ENCODE measurements around the gene CACNA2D1.

The CACNA2D1 gene

GRCh38 chr7:82362129-82362706, 81.4 kb downstream of the CACNA2D1 start:
- H3K36me3 ChIP-seq (replicated peaks): no peaks in the 10 kb centered on the region
- no peaks in the 10 kb centered on the region for H3K27me3 ChIP-seq (replicated peaks)
- peak; percentile 51 for DNase-seq
- TF ChIP-seq CTCF (IDR thresholded peaks at IDR 0.05; ENCODE audit: low read depth, low read length, missing control alignments): no peak
- in situ Hi-C loops (cut with HindIII; ENCODE audit: low pct_ligation_motif_present, low sequenced_read_pairs): no loop called here
- H3K4me3 ChIP-seq (ENCODE audit: low read depth, low read length): no peak overlapping the region
- H3K27ac ChIP-seq: no peak overlapping the region

- H3K27me3 ChIP-seq (replicated peaks): no peaks in the 10 kb centered on the region
- in situ Hi-C loops (cut with HindIII; ENCODE audit: low pct_ligation_motif_present, low sequenced_read_pairs): no loop called here
- TF ChIP-seq CTCF (IDR thresholded peaks at IDR 0.05; ENCODE audit: low read depth, low read length, missing control alignments): no peak
Observed at GRCh38 chr7:82360591-82361368, 82.8 kb downstream of the CACNA2D1 start.

GRCh38 chr7:82359426-82359825, 84.2 kb downstream of the CACNA2D1 start:
- no peak for TF ChIP-seq CTCF (IDR thresholded peaks at IDR 0.05; ENCODE audit: low read depth, low read length, missing control alignments)
- DNase-seq: no peak
- no peak overlapping the region for H3K27ac ChIP-seq
- no peak overlapping the region for H3K4me3 ChIP-seq (ENCODE audit: low read depth, low read length)
- in situ Hi-C loops (cut with HindIII; ENCODE audit: low pct_ligation_motif_present, low sequenced_read_pairs): no loop called here
- no peaks in the 10 kb centered on the region for H3K27me3 ChIP-seq (replicated peaks)
- no peaks in the 10 kb centered on the region for H3K36me3 ChIP-seq (replicated peaks)

More at GRCh38 chr7:82360591-82361368, 82.8 kb downstream of the CACNA2D1 start:
- H3K4me3 ChIP-seq (ENCODE audit: low read depth, low read length): no peak overlapping the region
- no peak overlapping the region for H3K27ac ChIP-seq
- DNase-seq: no peak
- no peaks in the 10 kb centered on the region for H3K36me3 ChIP-seq (replicated peaks)

GRCh38 chr7:82358923-82359322, 84.7 kb downstream of the CACNA2D1 start:
- no peaks in the 10 kb centered on the region for H3K27me3 ChIP-seq (replicated peaks)
- in situ Hi-C loops (cut with HindIII; ENCODE audit: low pct_ligation_motif_present, low sequenced_read_pairs): no loop called here
- no peaks in the 10 kb centered on the region for H3K36me3 ChIP-seq (replicated peaks)
- no peak for TF ChIP-seq CTCF (IDR thresholded peaks at IDR 0.05; ENCODE audit: low read depth, low read length, missing control alignments)
- H3K27ac ChIP-seq: no peak overlapping the region
- DNase-seq: no peak
- no peak overlapping the region for H3K4me3 ChIP-seq (ENCODE audit: low read depth, low read length)

GRCh38 chr7:82358009-82358578, 85.5 kb downstream of the CACNA2D1 start:
- no peak for DNase-seq
- Histone ChIP-seq H3K36me3 (replicated peaks) (no peaks in the 10 kb centered on the region), H3K4me3 (ENCODE audit: low read depth, low read length) (no peak overlapping the region), H3K27me3 (replicated peaks) (no peaks in the 10 kb centered on the region), H3K27ac (no peak overlapping the region)
- no peak for TF ChIP-seq CTCF (IDR thresholded peaks at IDR 0.05; ENCODE audit: low read depth, low read length, missing control alignments)
- in situ Hi-C loops (cut with HindIII; ENCODE audit: low pct_ligation_motif_present, low sequenced_read_pairs): no loop called here
